ENCODE measurements around the gene TRPM4. TPM values are rescaled to one million over a fixed set of nuclear protein-coding genes. Genes with fewer than 3 reads are reported as not detected.

TRPM4 gene
- total and polyA plus RNA-seq, 2 of the 13 experiments (the other 11 are each of a cell fraction or from before 2014, with no cell fraction given): 1.9 to 4.3 TPM

GRCh38 chr19:49127674-49128544 lies 29.7 kb upstream of the TRPM4 start (continued):
- TF ChIP-seq DDIT3 (CRISPR knock-in tag; IDR thresholded peaks at IDR 0.05) (no peak), ZIK1 (CRISPR knock-in tag; IDR thresholded peaks at IDR 0.05; ENCODE audit: borderline replicate concordance, low read depth) (peak; percentile 100), ZFY (CRISPR knock-in tag; IDR thresholded peaks at IDR 0.05) (peak; percentile 94), CEBPZ (IDR thresholded peaks at IDR 0.05; ENCODE audit: low read length) (no peak), HNRNPK (IDR thresholded peaks at IDR 0.05; ENCODE audit: low read depth, low read length, poor library complexity, severe bottlenecking) (no peak), ZFYVE20 (CRISPR knock-in tag; IDR thresholded peaks at IDR 0.05; ENCODE audit: borderline replicate concordance, low read depth) (peak; percentile 99), PREB (CRISPR knock-in tag; IDR thresholded peaks at IDR 0.05) (peak; percentile 97), GPN1 (CRISPR knock-in tag; IDR thresholded peaks at IDR 0.05; ENCODE audit: borderline replicate concordance) (peak; percentile 97), ZNF382 (CRISPR knock-in tag; IDR thresholded peaks at IDR 0.05; ENCODE audit: borderline replicate concordance) (no peak), CHD2 (IDR thresholded peaks at IDR 0.05; ENCODE audit: low read depth, low read length) (peak; percentile 34; the same call in 1 of the 2 replicates), HIVEP1 (CRISPR knock-in tag; IDR thresholded peaks at IDR 0.05) (peak; percentile 98), U2AF1 (optimal IDR thresholded peaks at IDR 0.05; ENCODE audit: low read depth, low read length) (no peak), THAP9 (CRISPR knock-in tag; IDR thresholded peaks at IDR 0.05; ENCODE audit: borderline replicate concordance) (peak; percentile 97), KMT2B (CRISPR knock-in tag; IDR thresholded peaks at IDR 0.05) (peak; percentile 89), ZNF792 (CRISPR knock-in tag; IDR thresholded peaks at IDR 0.05) (peak; percentile 99), TRIM22 (IDR thresholded peaks at IDR 0.05) (no peak)

All from HepG2 (cell line).